Spleen (tissue), 7 donors: ENCODE results near the gene EGLN3.

ENCODE experiments used
- POLR2A ChIP-seq, 3 donors: fragments of 450-650 bp; IDR thresholded peaks; one replicate each; pipeline ENCODE4 v1.5.1; 2017; ENCODE audit warnings: antibody characterized with exemption in 3 of 3, mild to moderate bottlenecking in 1 of 3
- TF ChIP-seq, protein P1 (sequence below), 11 experiments: fragments of 200-600 bp in 7 of 11; fragments of 450-650 bp in 4 of 11; sonication (generic) in 4 of 11; IDR thresholded peaks in 8 of 11; conservative IDR thresholded peaks in 3 of 11; 1 replicate in 7 of 11; 2 replicates in 4 of 11; pipeline versions ENCODE4 v1.4.0 to v1.8.0; 2016 to 2021; ENCODE audit warnings: antibody characterized with exemption in 11 of 11, inconsistent platforms in 4 of 11, mild to moderate bottlenecking in 1 of 11
- donor health status: DM: no; HTN: no; CAD: no; lungs with moderate emphysema.
- donor health status: DM: no; HTN: no; CAD: no.
- donor health status: DM: no; HTN: no; CAD: no.

DNA sequence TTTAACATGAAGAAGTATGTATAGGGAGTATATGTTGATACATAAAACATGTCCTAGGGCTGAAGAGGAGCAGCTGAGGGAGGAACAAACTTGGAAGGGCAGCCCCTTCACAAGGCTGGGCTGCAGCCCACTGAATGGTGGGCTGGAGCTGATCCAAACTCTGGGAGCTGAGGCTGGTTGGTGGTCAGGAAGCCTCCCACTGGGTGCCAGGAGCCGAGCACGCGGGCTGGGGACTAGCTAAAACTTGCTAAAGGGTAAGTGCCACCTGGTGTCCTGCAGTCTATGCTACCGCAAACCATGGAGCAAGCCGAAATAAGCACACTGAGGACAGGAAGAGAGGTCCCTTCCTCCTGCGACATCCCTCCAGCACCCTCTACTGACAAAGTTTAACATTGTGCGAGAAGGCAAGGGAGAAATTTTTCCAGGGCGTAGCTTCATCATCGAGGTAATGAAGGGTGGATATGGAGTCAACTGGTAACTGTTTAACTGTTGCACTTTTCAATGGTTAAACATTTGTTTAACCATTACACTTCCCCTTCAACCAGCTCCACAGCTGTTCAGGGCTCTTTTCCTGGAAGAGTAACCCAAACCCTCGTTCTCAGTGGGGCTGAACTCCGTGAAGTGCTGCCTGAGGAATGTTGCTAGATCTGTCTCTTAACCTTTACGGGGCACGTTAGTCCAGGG is 42.2 kb downstream of the EGLN3 start:
- TF ChIP-seq, protein P1, sequence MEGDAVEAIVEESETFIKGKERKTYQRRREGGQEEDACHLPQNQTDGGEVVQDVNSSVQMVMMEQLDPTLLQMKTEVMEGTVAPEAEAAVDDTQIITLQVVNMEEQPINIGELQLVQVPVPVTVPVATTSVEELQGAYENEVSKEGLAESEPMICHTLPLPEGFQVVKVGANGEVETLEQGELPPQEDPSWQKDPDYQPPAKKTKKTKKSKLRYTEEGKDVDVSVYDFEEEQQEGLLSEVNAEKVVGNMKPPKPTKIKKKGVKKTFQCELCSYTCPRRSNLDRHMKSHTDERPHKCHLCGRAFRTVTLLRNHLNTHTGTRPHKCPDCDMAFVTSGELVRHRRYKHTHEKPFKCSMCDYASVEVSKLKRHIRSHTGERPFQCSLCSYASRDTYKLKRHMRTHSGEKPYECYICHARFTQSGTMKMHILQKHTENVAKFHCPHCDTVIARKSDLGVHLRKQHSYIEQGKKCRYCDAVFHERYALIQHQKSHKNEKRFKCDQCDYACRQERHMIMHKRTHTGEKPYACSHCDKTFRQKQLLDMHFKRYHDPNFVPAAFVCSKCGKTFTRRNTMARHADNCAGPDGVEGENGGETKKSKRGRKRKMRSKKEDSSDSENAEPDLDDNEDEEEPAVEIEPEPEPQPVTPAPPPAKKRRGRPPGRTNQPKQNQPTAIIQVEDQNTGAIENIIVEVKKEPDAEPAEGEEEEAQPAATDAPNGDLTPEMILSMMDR (IDR thresholded peaks at IDR 0.05 in 8 of 11, conservative IDR thresholded peaks at IDR 0.05 in 3 of 11) = no peak
- no peak for TF ChIP-seq POLR2A (IDR thresholded peaks at IDR 0.05)
